AG08396 (cell line): ENCODE data around the gene FRMD4A.
A peak's percentile ranks its signal among the peaks of the same experiment; 100 is the strongest.
"Not testable (repeated sequence)": the region's sequence is repeated elsewhere in the genome, so short reads cannot be mapped to it uniquely, and the experiment has no call there.

Experiments
- DNase-seq: peaks from one replicate; pipeline ENCODE4 v3.0.0; 2012; ENCODE audit warnings: low spot score, mixed read lengths

The FRMD4A gene

DNA sequence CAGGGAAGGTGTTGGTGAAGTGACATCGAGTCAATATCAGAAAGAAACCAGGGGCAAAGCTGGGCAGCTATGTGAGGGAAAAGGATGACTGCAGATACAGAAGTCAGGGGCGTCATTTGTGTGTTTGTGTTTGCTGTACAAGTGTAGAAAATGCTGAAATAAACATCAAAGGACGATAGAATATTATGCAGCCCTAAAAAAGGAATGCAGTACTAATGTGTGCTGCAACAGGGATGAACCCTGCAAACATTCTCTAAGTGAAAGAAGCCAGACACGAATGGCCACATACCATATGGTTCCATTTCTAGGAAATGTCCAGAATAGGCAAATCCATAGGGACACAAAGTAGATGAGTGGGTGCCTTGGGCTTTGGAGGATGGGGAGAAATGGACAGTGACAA is 610.0 kb downstream of the FRMD4A start:
- no peak for DNase-seq

GRCh38 chr10:13719425-13719824 is 611.3 kb downstream of the FRMD4A start:
- no peak for DNase-seq

DNA sequence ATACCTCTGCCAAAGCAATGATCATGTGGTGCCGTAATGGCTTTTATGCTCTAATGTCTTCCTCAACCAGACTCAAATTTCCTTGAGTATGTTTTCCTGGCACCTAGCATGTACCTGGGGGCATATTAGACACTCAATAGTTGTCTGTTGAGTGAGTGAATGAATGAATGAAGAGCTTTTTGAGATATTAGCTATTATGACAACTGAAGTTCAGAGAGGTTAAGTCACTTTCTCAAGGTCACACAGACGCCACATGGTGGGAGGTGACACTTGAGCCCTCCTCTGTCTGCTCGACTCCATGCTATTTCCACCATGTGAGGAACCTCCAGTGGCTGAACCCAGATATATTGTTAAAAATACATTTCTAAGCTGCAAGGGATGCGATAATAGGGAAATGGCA is 611.9 kb downstream of the FRMD4A start:
- no peak for DNase-seq

GRCh38 chr10:13717936-13718772 is 612.6 kb downstream of the FRMD4A start:
- peak; percentile 83 for DNase-seq

GRCh38 chr10:13717571-13717935 is 613.2 kb downstream of the FRMD4A start:
- DNase-seq = no peak

- DNase-seq = peak; percentile 47
Measured at GRCh38 chr10:13716081-13717071, 614.3 kb downstream of the FRMD4A start.

GRCh38 chr10:13715596-13715995 is 615.1 kb downstream of the FRMD4A start:
- DNase-seq = not testable (repeated sequence)

GRCh38 chr10:13715100-13715499 is 615.6 kb downstream of the FRMD4A start:
- no peak for DNase-seq

DNA sequence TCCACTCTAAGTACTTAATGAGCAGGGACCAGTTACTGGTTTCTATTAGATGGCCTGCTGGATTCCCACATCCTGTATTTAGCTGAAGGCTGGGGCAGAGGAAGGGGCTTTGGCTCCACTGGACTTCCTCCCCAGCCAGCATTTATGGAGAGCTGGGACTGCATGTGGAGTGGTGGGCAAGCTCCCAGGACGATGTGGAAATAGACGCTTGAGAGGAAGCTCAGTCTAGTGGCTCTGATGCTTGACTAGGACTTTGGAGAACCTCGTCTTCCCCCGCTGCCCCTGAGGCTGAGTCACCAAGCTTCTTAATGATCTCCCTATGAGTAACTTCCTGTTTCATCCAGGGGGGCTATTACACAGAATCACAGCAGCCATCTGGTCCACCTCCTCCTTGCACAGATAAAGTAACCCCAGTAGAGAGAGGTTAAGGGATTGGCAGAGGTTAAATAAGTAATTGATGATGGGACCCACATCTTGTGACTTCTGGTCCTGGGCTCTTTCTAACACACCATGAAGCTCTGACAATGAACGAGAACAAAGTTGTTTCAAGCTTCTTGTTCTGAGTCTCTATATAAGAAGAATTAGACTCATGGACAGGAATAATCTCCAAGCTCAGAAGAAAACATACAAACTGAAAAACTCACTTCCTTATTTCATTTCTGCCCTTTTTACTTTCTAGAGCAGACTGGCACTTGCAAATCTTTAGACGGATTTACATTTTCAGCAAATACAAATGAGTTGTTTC is 617.7 kb downstream of the FRMD4A start:
- peak; percentile 74 for DNase-seq

GRCh38 chr10:13712476-13712836 is 618.3 kb downstream of the FRMD4A start:
- DNase-seq = no peak

DNA sequence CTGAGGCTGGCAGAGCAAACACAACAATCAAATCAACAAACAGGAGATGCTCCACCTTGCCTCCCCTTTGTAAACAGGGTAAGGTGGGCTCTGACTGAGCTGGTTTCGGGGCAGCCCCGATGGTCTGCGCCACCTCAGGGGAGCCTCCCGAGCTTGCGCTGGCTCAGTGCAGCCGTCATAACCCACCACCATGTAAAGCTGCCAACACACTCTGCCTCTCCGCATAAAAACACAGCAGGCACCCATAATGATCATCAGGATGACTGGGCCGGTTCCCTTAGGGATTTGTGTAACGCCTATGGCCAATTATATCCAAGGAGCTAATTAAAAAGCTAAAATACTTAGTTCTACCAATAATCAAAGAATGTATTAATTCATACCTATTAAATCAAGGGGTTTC is 619.4 kb downstream of the FRMD4A start:
- no peak for DNase-seq

- no peak for DNase-seq
Measured at GRCh38 chr10:13709931-13710650, 620.6 kb downstream of the FRMD4A start.

DNA sequence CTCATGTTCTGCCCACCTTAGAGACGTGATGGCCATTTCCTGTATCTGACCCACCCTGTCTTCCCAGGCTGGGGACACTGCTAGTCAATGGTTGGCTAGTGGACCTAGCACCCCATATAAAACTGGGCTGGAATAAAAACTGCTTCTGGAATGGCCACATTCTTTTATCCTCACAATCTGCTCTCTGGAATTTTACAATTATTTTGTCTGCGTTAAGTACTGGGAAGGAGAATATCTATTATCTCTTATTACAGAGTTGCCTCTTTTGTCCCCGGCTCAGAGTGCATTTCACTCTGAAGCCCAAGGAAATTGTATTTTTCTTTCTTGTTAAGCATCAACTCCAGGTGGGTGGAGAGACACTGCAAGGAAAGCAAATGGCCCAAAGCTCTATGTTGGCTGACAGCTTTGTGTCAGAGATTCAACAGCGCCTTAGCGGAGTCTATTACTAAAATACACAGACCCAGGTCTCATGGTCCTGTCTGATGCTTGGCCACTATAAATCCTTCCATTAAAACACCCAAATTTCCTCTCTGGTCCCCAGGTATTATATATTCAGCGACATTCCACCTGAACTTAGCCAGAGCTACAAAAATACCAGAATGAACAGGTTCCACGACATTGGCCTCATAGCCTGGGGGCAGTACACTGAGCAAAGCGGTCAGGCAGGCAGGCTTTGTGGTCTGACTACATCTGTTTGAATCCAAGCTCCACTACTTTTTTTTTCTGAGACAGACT is 622.3 kb downstream of the FRMD4A start:
- no peak for DNase-seq

DNA sequence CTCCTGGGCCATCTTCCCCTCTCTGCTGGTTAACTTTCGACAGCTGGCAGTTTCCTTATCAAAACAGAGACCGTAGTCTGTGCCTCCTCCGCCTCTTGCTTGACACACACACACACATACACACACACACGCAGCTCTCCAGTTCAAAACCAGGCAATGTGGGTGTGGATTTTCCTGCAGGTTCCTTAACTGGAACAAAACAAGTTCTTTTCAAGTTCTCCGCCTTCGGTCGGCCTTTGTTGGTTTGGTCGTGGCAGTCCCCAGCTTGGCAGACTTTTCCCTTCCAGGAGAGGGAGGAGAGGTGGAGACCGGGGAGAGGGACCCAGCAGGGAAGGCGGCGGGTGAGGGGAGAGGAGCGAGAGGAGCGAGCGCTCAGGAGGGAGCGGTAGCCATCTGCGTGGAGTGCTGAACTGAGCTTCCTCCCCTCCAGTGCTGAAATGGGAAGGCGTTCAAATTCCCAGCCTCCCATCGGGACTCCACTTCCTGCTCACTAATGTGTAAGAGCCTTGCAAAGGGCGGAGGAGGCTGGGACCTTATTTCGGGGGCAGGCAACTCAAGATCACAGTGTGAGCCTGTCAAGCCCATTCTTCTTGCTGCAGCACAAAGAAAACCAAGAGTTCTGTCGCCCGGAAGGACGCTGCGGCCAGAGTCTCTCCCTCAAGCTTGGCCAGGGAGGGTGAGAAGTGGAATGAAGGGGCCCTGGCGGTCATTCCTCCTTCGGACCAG is 623.4 kb downstream of the FRMD4A start:
- DNase-seq = peak; percentile 84

- no peak for DNase-seq
Measured at GRCh38 chr10:13706604-13707003, 624.1 kb downstream of the FRMD4A start.

DNA sequence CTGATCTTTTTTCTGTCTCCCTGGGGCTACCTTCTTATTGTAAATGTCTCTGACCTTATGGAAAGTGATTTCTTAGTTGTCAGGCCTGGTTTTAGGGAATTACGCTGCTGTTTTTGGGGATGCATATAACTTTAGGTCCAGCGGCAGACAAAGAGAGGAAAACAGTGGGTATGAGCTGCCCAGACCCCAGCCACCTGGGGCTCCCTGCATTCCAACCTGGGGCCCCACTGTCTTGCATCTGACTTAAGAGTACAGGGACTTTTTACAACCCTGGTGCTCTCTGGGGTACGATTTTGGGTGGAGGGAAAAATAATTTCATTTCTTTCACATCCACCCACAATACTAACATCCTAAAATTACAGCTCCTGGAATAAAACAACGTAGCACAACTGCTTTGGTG is 624.5 kb downstream of the FRMD4A start:
- DNase-seq = no peak

DNA sequence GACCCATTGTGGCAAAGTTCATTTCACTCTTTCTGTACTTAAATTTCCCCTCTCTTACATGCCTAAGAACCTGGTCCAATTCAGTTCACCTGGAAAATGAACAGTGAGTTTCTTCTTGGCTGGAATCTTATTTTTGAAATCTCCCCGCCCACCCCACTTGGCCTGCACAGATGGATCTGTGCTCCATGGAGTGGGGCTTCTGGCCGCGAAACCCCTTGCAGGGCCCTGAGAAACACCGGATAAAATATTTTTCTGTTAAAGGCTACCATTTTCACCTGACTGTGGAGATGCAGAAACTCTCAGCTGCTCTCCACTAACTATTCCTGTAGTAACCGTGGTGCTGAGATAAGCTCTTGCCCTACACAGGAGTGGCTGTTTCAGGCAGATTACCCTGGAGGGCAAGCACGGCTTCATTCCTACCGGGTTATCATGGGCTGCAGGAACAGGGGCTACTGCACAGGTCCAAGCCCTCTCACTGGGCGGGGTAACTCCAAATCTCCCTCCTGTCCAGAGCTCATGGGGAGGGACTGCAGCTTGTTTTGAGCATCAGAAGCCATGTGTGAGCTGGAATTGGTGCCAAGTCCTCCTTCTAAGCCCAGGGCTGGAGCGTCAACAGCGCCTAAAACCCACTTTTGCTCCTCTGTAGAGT is 625.1 kb downstream of the FRMD4A start:
- no peak for DNase-seq

DNA sequence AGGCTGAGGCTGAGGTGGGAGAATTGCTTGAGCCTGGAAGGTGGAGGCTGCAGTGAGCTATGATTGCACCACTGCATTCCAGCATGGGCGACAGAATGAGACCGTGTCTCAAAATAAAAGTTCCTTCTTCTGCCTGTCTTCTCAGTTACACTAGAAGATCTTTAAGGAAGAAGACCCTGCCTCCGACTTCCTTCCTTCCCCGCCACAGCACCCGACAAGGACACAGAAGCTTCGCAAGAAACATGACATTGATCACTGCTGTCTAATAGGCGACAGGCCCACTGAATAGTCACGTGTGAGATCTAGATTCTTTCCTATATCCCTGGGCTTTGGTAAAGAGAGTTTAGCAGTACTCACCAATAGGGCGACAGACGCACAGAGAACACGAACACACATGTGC is 625.8 kb downstream of the FRMD4A start:
- no peak for DNase-seq

- no peak for DNase-seq
Measured at GRCh38 chr10:13703997-13704536, 626.7 kb downstream of the FRMD4A start.
